Activated CD4-positive, alpha-beta T cell treated with anti-CD3 and anti-CD28 coated beads, Interleukin-2, amount 50 U/mL, for 4 hours (primary cell): ENCODE measurements around the gene ZDHHC4.
"Not testable (repeated sequence)": the region's sequence is repeated elsewhere in the genome, so short reads cannot be mapped to it uniquely, and the experiment has no call there.

Experiments
- DNase-seq, 2 experiments: peaks; one replicate each; pipeline ENCODE4 v3.0.0-alpha.2; 2020

ZDHHC4 gene

DNA sequence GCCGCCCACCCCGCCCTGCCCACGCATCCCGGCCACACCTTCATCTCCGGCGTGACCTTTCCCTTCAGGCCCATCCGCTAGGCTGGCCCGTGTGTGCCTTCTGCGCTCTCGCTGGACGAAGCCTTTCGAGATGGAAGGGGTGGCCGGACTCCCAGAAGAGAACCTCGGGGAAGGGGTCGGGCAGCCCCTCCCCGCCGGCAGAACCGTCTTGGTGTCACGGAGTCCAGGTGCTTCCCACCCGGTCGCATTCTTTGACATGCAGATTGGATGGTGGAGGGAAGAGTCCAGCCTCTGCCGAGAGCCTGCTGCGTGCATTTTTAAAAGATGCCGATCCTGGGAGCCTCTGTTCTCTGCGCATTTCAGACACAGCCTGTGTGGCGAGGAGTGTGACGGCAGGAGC lies 30.8 kb downstream of the ZDHHC4 start:
- DNase-seq, result no peak

- no peak for DNase-seq
Measured at GRCh38 chr7:6608794-6609193, 31.5 kb downstream of the ZDHHC4 start.

DNA sequence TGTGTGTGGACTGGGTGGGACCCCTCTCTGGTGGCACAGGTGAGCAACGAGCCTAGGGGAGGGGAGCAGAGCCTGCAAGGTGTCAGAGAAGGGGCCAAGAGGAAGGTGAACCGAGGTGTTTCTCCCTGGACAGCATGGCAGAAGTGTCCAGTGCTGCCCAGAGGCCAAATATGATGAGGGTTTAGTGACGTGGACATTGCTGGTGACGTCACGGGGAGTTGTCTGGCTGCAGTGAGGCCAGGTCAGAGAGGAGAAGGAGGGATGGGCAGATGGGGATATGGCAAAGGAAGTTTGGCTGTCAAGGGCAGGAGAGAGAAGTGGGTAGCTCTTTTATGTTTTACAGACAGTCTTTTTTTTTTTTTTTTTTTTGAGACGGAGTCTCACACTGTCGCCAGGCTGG lies 35.6 kb downstream of the ZDHHC4 start:
- no peak for DNase-seq

GRCh38 chr7:6613706-6614105 lies 36.5 kb downstream of the ZDHHC4 start:
- no peak for DNase-seq

DNA sequence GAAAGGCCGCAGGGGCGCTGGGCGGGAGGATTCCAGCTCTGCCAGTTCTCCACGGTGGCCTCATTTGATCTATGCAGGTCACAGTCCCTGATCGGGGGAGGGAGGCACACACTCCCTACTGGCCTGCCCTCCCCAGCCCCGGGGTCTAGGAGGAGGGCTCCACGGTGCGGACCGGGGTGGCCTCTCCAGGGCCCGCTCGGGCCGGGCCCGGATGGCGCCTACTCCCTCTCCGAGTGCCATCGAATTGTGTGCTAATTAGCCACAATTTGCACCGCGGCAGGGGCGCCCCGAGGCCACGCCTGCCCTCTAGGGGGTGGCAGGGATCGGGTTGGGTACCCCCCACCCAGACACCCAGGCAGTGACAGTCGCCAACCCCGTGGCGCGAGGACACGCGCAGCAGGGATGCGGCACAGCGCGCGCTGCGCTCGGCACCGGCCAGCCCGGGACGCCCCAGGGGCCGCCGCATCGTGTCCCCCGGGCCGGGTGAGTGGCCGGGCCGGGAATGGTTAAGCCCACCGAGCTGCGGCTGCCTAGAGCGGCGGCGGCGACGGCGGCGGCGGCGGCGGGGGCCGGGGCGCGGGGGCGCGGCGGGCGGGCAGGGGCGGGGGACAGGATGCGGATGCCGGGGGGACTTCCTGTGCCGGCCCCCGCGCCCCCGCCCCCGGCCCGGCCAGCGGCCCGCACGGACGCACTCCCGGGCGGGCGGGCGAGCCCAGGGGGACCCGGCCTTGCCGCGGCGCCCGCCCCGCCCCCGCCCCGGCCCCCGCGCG lies 37.9 kb downstream of the ZDHHC4 start, which contains the start of gene ZNF853:
Gene ZNF853 (plus strand): TSS at position 658 of the 770 bp plus-strand sequence. CDS start 565 bp downstream, outside the sequence.
- peak in 1 of 2 experiments; percentile 8 for DNase-seq

- DNase-seq, result no peak
Measured at GRCh38 chr7:6615723-6616555, 38.7 kb downstream of the ZDHHC4 start.

- no peak for DNase-seq
Measured at GRCh38 chr7:6616854-6617643, 39.8 kb downstream of the ZDHHC4 start.

DNA sequence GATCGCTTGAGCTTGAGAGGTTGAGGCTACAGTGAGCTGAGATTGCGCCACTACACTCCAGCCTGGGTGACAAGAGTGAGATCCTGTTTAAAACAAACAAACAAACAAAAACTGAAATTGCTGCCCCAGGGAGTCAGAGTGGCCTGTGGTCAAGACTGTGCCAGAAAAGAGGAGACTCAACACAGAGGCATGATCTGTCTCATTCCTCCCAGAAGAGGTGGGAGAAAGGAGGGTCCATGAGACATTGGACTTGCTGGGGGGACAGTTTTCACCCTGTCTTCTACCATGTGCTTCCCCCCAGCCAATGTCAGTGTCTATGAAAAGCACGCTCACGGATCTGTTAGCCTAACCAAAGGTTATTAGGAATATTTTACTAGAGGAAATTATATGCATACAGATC lies 41.4 kb downstream of the ZDHHC4 start:
- no peak for DNase-seq

GRCh38 chr7:6619961-6620360 lies 42.7 kb downstream of the ZDHHC4 start:
- no peak for DNase-seq

DNA sequence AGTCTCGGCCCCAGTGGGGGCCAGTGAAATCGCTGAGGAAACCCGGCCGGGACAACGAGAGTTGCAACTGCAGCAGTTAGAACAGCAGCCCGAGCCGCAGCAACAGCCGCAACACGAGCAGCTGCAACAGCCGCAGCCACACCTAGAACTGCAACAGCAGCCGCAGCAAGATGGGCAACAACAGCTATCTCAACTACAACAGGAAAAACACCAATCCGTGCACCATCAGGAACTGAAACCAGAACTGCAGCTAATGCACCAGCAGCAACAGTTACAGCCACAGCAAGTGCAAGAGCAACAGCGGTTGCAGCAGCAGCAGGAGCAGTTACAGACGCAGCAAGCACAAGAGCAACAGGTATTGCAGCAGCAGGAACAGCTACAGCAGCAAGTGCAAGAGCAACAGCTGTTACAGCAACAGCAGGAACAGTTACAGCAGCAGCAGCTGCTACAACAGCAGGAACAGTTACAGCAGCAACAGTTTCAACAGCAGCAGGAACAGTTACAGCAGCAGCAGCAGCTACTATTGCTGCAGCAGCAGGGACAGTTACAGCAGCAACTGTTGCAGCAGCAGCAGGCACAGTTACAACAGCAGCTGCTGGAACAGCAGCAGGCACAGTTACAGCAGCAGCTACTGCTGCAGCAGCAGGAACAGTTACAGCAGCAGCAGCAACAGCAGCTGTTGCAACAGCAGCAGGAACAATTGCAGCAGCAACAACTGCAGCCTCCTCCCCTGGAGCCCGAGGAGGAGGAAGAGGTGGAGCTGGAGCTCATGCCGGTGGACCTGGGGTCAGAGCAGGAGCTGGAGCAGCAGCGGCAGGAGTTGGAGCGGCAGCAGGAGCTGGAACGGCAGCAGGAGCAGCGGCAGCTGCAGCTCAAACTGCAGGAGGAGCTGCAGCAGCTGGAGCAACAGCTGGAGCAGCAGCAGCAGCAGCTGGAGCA lies 44.2 kb downstream of the ZDHHC4 start:
- DNase-seq, result no peak

DNA sequence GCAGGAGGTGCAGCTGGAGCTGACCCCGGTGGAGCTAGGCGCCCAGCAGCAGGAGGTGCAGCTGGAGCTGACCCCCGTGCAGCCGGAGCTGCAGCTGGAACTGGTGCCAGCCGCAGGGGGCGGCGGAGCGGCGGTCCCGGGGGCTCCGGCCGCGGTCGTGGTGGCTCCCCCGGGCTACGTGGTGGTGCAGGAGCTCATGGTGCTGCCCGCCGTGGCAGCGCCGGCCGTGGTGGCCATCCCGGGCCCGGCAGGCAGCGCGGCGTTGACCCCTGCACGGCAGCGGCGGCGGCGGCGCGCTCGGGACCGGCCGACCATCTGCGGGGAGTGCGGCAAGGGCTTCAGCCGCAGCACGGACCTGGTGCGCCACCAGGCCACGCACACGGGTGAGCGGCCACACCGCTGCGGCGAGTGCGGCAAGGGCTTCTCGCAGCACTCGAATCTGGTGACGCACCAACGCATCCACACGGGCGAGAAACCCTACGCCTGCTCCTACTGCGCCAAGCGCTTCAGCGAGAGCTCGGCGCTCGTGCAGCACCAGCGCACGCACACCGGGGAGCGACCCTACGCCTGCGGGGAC lies 45.0 kb downstream of the ZDHHC4 start:
- no peak for DNase-seq

GRCh38 chr7:6623589-6624245 lies 46.5 kb downstream of the ZDHHC4 start:
- DNase-seq, result no peak

DNA sequence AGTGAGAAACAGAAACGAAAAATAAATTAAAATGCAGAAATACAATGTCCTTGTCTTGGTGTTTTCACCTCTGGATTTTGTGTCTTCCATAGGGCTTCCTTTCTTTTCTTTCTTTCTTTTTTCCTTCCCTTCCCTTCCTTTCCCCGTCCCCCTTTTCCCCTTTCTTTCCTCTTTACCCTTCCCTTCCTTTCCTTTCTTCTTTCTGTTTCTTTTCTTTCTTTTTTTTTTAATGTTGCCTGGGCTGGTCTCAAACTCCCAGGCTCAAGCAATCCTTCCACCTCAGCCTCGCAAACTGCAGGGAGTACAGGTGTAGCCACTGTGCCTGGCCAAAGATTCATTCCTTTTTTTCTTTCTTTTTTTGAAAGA lies 47.0 kb downstream of the ZDHHC4 start:
- no peak for DNase-seq

GRCh38 chr7:6628045-6628444 lies 50.8 kb downstream of the ZDHHC4 start:
- no peak for DNase-seq

DNA sequence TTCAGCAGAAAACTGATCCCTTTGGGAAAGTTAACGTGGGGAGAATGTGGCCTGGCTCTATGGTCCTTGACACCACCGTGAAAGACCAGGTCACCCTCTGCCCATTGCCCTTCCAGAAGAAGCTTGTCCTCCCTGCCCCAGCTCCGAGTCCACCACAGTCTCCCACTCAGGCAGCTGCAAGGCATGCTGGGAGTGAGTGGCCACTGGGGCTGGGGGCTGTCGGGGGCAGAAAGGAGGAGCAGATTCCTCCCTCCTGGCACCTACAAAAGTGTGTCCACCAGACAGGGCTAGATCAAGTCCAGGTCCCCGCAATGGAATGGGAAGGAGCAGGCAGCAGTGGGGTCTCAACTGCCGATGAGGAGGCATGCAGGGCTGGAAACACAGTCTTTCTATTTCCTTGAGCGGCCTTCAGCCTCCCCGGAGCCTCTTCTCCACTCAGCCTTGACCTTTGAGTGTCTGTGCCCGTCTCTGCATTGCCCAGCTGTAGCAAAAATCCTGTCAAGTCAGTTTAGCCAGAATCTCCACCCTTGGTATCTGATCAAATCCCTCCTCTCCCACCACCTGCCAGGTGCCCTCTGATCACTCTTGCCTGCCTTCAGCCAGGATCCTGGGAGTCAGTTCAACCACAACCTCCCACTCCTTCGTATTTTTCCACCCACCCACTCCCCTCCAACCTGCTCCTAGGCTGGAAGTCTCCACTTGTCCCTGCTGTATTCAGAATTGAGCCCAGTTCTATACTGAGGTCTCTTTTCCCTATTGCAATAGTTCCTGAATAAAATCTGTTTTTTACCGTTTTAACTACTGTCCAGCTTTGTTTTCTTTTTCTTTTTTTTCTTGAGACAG lies 53.0 kb downstream of the ZDHHC4 start:
- no peak for DNase-seq

- no peak for DNase-seq
Measured at GRCh38 chr7:6631605-6632004, 54.4 kb downstream of the ZDHHC4 start.

GRCh38 chr7:6634021-6634420 lies 56.8 kb downstream of the ZDHHC4 start:
- DNase-seq, result no peak

- DNase-seq, result not testable (repeated sequence)
Measured at GRCh38 chr7:6634971-6635370, 57.7 kb downstream of the ZDHHC4 start.

DNA sequence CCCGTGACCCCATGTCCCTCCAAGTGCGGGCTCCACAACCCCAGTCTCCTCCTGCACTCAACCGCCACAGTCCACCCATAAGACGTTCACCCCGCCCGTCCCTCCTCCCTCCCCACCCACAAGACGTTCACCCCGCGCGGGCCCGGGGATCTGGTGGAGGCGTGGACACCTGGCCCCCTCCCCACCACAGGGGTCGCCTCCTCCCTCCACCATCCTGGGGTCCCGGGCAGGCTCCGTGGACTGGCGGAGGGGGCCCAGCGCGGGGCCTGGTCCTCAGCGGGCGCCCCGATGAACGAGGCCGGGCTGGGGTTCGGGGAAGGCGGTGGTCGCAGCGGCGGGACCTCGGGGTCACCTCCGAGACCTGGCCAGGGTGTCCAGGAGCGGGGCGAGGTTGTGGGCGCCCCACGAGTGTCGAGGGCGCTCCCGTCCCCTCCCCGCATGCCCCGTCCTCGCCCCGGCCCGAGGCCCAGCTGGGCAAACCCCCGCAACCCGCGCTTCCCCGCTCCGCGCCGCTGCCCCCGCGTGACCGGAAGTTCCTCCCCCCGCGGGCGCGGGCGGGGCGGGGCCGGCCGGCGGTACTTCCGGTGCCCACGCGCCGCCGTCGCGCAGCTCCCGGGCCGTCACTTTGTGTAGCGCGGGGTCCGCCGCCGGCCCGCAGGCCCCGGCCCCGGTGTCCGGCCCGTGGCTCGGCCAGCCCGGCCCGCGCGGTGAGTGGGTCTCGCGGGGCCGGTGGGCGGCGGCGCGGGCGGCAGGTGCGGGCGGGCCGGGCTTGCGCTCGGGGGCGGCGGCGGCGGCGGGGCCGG lies 59.7 kb downstream of the ZDHHC4 start, which contains the start of gene ZNF316:
Gene ZNF316 (plus strand): TSS at position 578 of the 803 bp plus-strand sequence. CDS start 5,092 bp downstream, outside the sequence.
- DNase-seq, result peak; percentile 34 to 36
